GM18507 (cell line): ENCODE results near the gene MTR.
"Not testable (repeated sequence)": the region's sequence is repeated elsewhere in the genome, so short reads cannot be mapped to it uniquely, and the experiment has no call there.

Source experiments
- DNase-seq: peaks from one replicate; pipeline ENCODE4 v3.0.0; 2011; ENCODE audit warnings: low read depth; ENCODE audit not compliant: insufficient read length; ENCODE audit errors: extremely low spot score
- FAIRE-seq: peaks from 2 replicates; lab custom pipeline; 2011; peaks lifted over from hg19 to GRCh38; lab: Jason Lieb, UNC

Gene MTR

DNA sequence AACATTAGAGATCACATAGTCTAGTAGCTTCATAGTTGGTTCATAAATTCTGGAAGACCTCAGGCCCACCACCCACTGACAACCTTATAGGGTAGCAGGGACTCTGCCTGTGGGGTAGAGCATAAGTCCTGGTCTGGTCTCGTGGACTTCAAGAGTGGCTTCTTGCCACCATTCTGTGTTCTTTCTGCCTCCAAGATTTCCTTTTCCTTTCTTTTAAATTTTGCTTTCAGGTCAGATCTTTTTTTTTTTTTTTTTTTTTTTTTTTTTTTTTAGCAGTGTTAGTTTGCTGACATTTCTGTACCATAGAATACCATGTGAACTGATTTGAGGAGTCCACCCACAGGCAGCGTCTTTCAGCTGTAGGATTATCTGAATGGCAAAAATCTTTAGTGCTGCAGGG, 28.5 kb downstream of the MTR start:
- FAIRE-seq (no peak), DNase-seq (no peak)

GRCh38 chr1:236829085-236829484, 34.0 kb downstream of the MTR start:
- FAIRE-seq = no peak
- DNase-seq = no peak

- FAIRE-seq = no peak
- DNase-seq = no peak
These were observed 35.0 kb downstream of the MTR start for GRCh38 chr1:236830116-236830515.

DNA sequence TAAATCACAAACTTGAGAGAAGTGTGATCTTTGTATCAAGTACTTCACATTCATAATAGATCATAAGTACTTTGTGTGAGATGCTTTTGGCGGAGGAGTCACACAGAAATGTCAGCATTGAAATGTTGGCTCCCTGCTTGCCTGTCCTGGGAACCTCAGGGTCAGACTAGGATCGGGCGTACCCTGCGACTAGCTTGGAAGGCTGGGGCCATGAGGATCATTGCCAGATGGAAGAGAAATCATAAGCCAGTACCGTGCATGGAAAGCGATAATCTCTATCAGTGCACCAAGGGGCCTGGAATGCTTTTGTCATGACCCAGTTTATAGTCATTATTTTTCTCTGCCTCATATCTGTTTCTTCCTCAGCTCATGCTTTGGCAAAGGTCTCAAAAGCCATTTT, 35.5 kb downstream of the MTR start:
- no peak for DNase-seq
- no peak for FAIRE-seq

DNA sequence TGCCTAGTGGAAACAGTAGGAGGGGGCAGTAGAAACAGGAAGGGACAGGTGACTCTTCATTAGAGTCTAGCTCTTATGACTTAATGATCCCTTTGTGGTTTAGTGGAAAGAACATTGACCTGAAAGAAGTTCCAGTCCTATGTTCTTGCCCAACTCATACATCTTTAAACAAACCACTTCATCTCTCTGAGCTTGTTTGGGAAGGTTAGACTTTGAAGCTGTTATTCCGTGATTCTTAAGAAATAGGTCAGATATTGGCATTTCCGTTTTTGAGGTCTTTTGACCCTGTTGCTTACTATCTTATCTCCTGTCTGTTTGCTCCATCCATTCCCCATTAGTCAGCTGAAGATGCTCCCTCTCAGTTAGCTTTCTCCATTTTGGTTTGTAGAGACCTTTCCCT, 38.5 kb downstream of the MTR start:
- FAIRE-seq (no peak), DNase-seq (no peak)

GRCh38 chr1:236834876-236835275, 39.8 kb downstream of the MTR start:
- FAIRE-seq = no peak
- no peak for DNase-seq

GRCh38 chr1:236835491-236835890, 40.4 kb downstream of the MTR start:
- FAIRE-seq = no peak
- DNase-seq = no peak

DNA sequence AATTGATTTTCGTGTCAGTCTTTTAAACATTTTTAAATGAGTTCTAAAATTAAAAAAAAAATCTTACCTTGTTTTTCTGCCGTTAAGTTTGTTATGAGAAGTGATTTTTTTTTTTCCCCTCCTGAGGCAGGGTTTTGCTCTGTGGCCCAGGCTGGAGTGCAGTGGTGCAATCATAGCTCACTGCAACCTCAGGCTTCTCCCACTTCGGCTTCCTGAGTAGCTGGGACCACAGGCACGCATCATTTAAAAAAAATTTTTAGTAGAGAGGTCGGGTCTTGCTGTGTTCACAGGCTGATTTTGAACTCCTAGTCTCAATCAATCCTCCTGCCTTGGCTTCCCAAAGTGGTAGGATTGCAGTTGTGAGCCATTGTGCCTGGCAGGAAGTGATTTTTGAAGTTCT, 41.1 kb downstream of the MTR start:
- DNase-seq (no peak), FAIRE-seq (no peak)

DNA sequence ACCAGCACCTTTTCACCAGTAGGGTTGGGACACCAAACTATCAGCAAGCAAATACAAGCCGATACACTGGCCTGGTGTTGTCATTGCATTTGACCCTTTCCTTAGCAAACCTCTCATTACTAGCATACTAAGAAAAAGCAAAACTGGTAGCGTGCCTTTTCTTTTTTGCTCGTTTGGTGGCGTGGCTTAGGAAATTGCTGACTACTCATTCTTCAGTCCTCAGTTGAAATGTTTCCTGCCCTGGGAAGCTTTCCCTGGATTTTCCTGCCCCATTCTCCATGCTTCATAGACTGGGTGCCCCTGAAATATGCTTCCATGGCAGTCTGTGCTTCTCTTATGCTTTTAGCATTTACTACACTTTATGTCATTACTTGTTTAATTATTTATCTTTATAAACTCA, 42.0 kb downstream of the MTR start:
- no peak for DNase-seq
- FAIRE-seq = no peak

DNA sequence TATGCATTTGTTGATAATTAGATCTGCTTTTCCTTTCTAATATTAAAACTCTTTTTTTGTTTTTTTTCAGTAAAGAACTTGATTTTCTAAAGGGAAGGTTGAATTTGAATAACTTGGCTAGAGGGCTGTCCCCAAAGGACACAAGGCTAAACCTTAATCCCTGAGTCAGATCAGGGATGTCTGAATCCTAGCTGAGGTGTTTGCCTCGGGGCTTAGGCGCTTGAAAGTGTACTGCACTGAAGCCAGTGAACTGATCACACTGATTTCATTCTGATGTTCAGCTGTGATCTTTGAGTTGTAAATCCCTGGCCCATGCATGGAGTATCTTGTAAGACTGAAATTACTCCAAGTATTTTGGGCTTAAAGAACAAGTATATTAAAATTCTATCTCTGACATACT, 42.8 kb downstream of the MTR start:
- FAIRE-seq = no peak

DNA sequence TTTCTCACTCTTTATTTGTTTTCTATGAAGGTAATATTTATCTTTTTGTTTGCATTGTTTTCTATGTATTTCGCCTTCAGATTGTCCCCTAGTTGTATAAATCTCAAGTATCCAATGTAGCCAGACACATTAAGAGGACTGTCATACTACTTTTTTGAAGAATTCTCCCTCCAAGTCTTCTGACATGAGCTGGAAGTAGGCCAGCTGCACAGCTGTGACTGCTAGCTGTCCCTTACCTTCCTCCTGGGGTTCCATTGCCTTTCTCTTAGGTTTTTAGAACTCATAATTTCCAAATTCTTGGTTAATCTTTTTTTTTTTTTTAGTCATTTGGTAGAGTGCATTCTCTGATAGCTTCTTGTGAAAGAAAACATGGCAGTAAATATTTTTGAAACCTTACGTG, 46.2 kb downstream of the MTR start:
- FAIRE-seq (no peak), DNase-seq (no peak)

More for the DNA sequence above, 42.8 kb downstream of the MTR start:
- no peak for DNase-seq

- DNase-seq = no peak
- FAIRE-seq = no peak
These were observed 49.6 kb downstream of the MTR start for GRCh38 chr1:236844499-236845271.

DNA sequence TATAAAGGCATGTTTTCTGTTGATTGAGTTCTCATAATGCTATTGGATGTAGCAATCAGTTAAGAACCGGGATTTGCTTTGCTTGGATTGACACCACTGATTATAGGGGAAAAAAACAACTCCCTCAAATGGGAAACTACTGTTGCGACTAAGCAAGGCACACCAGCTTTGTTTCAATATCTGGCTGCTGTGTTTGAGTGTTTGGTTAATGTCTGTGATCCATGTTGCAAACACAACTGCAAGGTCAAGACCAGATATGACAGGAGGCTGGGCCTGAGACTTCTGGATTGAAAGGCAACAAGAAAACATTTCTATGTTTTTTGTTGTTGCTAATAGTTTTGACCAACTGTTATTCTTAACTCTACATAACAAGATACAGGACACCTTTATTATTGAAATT, 50.7 kb downstream of the MTR start:
- DNase-seq (no peak), FAIRE-seq (no peak)

- no peak for DNase-seq
- no peak for FAIRE-seq
These were observed 53.3 kb downstream of the MTR start for GRCh38 chr1:236848274-236848923.

GRCh38 chr1:236850077-236850979, 55.2 kb downstream of the MTR start:
- FAIRE-seq = no peak
- DNase-seq = no peak

- no peak for FAIRE-seq
- DNase-seq = no peak
These were observed 56.8 kb downstream of the MTR start for GRCh38 chr1:236851871-236852270.

DNA sequence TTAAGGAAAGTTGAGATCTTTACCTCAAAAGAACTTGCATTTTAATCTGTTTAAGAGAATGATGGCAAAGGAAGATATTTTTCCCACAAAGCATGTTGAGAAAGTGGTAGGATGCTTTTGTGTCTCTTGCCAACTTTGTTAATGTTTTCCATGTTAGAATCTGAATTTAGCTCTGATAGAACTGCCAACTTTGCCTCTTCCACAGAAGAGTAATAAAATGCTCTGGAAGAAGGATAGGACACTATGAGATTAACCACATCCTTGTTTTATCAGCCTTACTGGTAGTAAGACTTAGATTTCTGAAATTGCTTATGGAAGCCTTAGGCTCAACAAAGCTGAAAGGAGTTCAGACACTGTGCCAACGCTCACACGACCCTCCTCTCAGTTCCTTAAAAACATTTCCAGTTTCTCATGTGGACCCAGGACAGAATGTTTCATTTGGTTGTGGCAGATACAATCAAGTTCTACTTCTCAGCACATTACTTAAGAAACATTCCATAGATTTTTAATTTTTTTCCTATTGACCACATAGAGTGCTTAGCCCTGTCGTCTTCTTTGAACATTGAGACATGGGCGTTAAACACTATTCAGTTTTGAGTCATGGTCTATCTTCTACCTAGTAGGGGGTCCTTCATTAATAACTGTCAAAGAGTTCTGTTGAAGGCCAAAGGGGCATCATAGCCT, 59.0 kb downstream of the MTR start:
- no peak for DNase-seq
- no peak for FAIRE-seq

- DNase-seq (no peak), FAIRE-seq (no peak)
These were observed 59.5 kb downstream of the MTR start for GRCh38 chr1:236854605-236854983.

DNA sequence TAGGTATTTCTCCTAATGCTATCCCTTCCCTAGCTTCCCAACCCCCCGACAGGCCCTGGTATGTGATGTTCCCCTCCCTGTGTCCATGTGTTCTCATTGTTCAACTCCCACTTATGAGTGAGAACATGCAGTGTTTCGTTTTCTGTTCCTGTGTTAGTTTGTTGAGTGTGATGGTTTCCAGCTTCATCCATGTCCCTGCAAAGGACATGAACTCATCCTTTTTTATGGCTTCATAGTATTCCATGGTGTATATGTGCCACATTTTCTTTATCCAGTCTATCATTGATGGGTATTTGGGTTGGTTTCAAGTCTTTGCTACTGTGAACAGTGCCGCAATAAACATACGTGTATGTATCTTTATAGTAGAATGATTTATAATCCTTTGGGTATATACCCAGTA, 61.6 kb downstream of the MTR start:
- FAIRE-seq = not testable (repeated sequence)

DNA sequence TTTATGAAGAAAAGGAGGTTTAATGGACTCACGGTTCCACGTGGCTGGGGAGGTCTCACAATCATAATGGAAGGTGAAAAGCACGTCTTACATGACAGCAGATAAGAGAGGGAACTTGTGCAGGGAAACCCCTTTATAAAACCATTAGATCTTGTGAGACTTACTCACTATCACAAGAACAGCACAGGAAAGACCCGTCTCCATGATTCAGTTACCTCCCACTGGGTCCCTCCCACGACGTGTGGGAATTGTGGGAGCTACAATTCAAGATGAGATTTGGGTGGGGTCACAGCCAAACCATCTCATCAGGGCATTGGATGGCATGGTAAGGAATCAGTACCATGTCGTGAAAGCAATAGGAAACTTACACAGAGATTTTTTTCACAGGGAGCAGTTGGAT, 63.1 kb downstream of the MTR start:
- no peak for DNase-seq

More for the DNA sequence above, 61.6 kb downstream of the MTR start:
- DNase-seq = not testable (repeated sequence)

More for the DNA sequence above, 63.1 kb downstream of the MTR start:
- FAIRE-seq = no peak
